ENCODE measurements around the gene SLC2A5. TPM values are rescaled to one million over a fixed set of nuclear protein-coding genes. Genes with fewer than 3 reads are reported as not detected.

SLC2A5 gene
- total RNA-seq, 6 experiments from 2014 or later, result 0.10 to 0.83 (median 0.18) TPM; not detected in 1

GRCh38 chr1:9041116-9041779 is 28.2 kb downstream of the SLC2A5 start:
- DNase-seq, result no peak
- H3K4me3 Mint-ChIP-seq, result no peak overlapping the region
- TF ChIP-seq CTCF (IDR thresholded peaks at IDR 0.05), result no peak
- H3K9me3 Mint-ChIP-seq, result no peaks in the 10 kb centered on the region
- H3K36me3 Mint-ChIP-seq (ENCODE audit: low read depth), result no peaks in the 10 kb centered on the region
- H3K27me3 Mint-ChIP-seq (ENCODE audit: insufficient read depth), result peaks cover 29% of the 10 kb centered on the region
- H3K4me1 Mint-ChIP-seq (ENCODE audit: low read depth), result peaks cover 8% of the 10 kb centered on the region
- no peak overlapping the region for H3K27ac Mint-ChIP-seq

- Mint-ChIP-seq H3K27ac (no peak overlapping the region), H3K27me3 (ENCODE audit: insufficient read depth) (peaks cover 29% of the 10 kb centered on the region), H3K4me1 (ENCODE audit: low read depth) (peaks cover 8% of the 10 kb centered on the region), H3K4me3 (no peak overlapping the region), H3K9me3 (peaks cover 5% of the 10 kb centered on the region), H3K36me3 (ENCODE audit: low read depth) (peaks cover 1% of the 10 kb centered on the region; the same call in 1 of the 2 replicates)
- TF ChIP-seq CTCF (IDR thresholded peaks at IDR 0.05), result no peak
- no peak for DNase-seq
Observed at GRCh38 chr1:9040659-9041030, 28.8 kb downstream of the SLC2A5 start.

- no peak for DNase-seq
- TF ChIP-seq CTCF (IDR thresholded peaks at IDR 0.05), result no peak
- H3K9me3 Mint-ChIP-seq, result peaks cover 12% of the 10 kb centered on the region
Observed at GRCh38 chr1:9039761-9040658, 29.4 kb downstream of the SLC2A5 start.

GRCh38 chr1:9038881-9039760 is 30.3 kb downstream of the SLC2A5 start:
- H3K36me3 Mint-ChIP-seq (ENCODE audit: low read depth), result peaks cover 12% of the 10 kb centered on the region; the same call in 1 of the 2 replicates
- no peak overlapping the region for H3K27ac Mint-ChIP-seq
- H3K4me3 Mint-ChIP-seq, result no peak overlapping the region
- H3K9me3 Mint-ChIP-seq, result peaks cover 18% of the 10 kb centered on the region
- H3K4me1 Mint-ChIP-seq (ENCODE audit: low read depth), result no peaks in the 10 kb centered on the region
- no peak for DNase-seq
- H3K27me3 Mint-ChIP-seq (ENCODE audit: insufficient read depth), result peaks cover 28% of the 10 kb centered on the region
- no peak for TF ChIP-seq CTCF (IDR thresholded peaks at IDR 0.05)

More at GRCh38 chr1:9039761-9040658, 29.4 kb downstream of the SLC2A5 start:
- Mint-ChIP-seq H3K27ac (no peak overlapping the region), H3K4me3 (no peak overlapping the region), H3K4me1 (ENCODE audit: low read depth) (peaks cover 6% of the 10 kb centered on the region), H3K27me3 (ENCODE audit: insufficient read depth) (peaks cover 32% of the 10 kb centered on the region), H3K36me3 (ENCODE audit: low read depth) (peaks cover 7% of the 10 kb centered on the region; the same call in 1 of the 2 replicates)

- Mint-ChIP-seq H3K27ac (no peak overlapping the region), H3K4me1 (ENCODE audit: low read depth) (no peaks in the 10 kb centered on the region), H3K27me3 (ENCODE audit: insufficient read depth) (peaks cover 28% of the 10 kb centered on the region), H3K36me3 (ENCODE audit: low read depth) (peaks cover 12% of the 10 kb centered on the region; the same call in 1 of the 2 replicates), H3K9me3 (peaks cover 18% of the 10 kb centered on the region), H3K4me3 (no peak overlapping the region)
- no peak for DNase-seq
- TF ChIP-seq CTCF (IDR thresholded peaks at IDR 0.05), result no peak
Observed at GRCh38 chr1:9038338-9038650, 31.1 kb downstream of the SLC2A5 start.

All from HFFc6 (cell line).